Mammary epithelial cell (primary cell): ENCODE measurements around the gene ERBB4.

Experiments
- CTCF ChIP-seq, 2 donors: IDR thresholded peaks in 1 of 2; conservative IDR thresholded peaks in 1 of 2; 2 replicates each; pipeline ENCODE4 v1.5.1; 2011 to 2012; ENCODE audit warnings: inconsistent platforms in 2 of 2, low read length in 2 of 2, mild to moderate bottlenecking in 2 of 2, control low read depth in 1 of 2, low read depth in 1 of 2; ENCODE audit not compliant: insufficient read depth in 1 of 2; ENCODE audit errors: extremely low read depth in 1 of 2
- EZH2 ChIP-seq: IDR thresholded peaks from 2 replicates; pipeline ENCODE4 v1.6.1; 2012; ENCODE audit warnings: low read length, inconsistent platforms, borderline replicate concordance

- TF ChIP-seq CTCF (conservative IDR thresholded peaks at IDR 0.05 in 1 of 2, IDR thresholded peaks at IDR 0.05 in 1 of 2; ENCODE audit: extremely low read depth in 1 of 2, insufficient read depth in 1 of 2, low read depth in 1 of 2, low read length in 2 of 2): no peak
- no peak for TF ChIP-seq EZH2
These were observed 239.3 kb downstream of the ERBB4 start for GRCh38 chr2:212299333-212299732.
